ENCODE data around the gene MOGAT1.
"Not testable (repeated sequence)": the region's sequence is repeated elsewhere in the genome, so short reads cannot be mapped to it uniquely, and the experiment has no call there.

MOGAT1 gene

GRCh38 chr2:222670191-222671038, 1.0 kb upstream of the MOGAT1 start:
- DNase-seq (ENCODE audit: low read depth): no peak

GRCh38 chr2:222672068-222672401, 577 bp downstream of the MOGAT1 start:
- no peak for DNase-seq (ENCODE audit: low read depth)

GRCh38 chr2:222673273-222673672, 1.8 kb downstream of the MOGAT1 start:
- DNase-seq (ENCODE audit: low read depth): no peak

GRCh38 chr2:222673883-222674282, 2.4 kb downstream of the MOGAT1 start:
- no peak for DNase-seq (ENCODE audit: low read depth)

- no peak for DNase-seq (ENCODE audit: low read depth)
Measured at GRCh38 chr2:222677981-222678380, 6.5 kb downstream of the MOGAT1 start.

- no peak for DNase-seq (ENCODE audit: low read depth)
Measured at GRCh38 chr2:222683805-222684204, 12.3 kb downstream of the MOGAT1 start.

GRCh38 chr2:222686086-222686750, 14.8 kb downstream of the MOGAT1 start:
- DNase-seq (ENCODE audit: low read depth): no peak

- DNase-seq (ENCODE audit: low read depth): no peak
Measured at GRCh38 chr2:222688917-222689316, 17.5 kb downstream of the MOGAT1 start.

- no peak for DNase-seq (ENCODE audit: low read depth)
Measured at GRCh38 chr2:222689322-222689721, 17.9 kb downstream of the MOGAT1 start.

- DNase-seq (ENCODE audit: low read depth): peak; percentile 37
Measured at GRCh38 chr2:222690564-222691200, 19.2 kb downstream of the MOGAT1 start.

GRCh38 chr2:222693413-222693812, 22.0 kb downstream of the MOGAT1 start:
- not testable (repeated sequence) for DNase-seq (ENCODE audit: low read depth)

GRCh38 chr2:222693837-222694236, 22.4 kb downstream of the MOGAT1 start:
- no peak for DNase-seq (ENCODE audit: low read depth)

- no peak for DNase-seq (ENCODE audit: low read depth)
Measured at GRCh38 chr2:222698276-222698675, 26.8 kb downstream of the MOGAT1 start.

- no peak for DNase-seq (ENCODE audit: low read depth)
Measured at GRCh38 chr2:222701233-222701632, 29.8 kb downstream of the MOGAT1 start.

- DNase-seq (ENCODE audit: low read depth): no peak
Measured at GRCh38 chr2:222701721-222702131, 30.3 kb downstream of the MOGAT1 start.

- DNase-seq (ENCODE audit: low read depth): no peak
Measured at GRCh38 chr2:222703091-222703490, 31.6 kb downstream of the MOGAT1 start.

- no peak for DNase-seq (ENCODE audit: low read depth)
Measured at GRCh38 chr2:222703886-222704285, 32.4 kb downstream of the MOGAT1 start.

GRCh38 chr2:222706616-222707015, 35.2 kb downstream of the MOGAT1 start:
- DNase-seq (ENCODE audit: low read depth): no peak

- no peak for DNase-seq (ENCODE audit: low read depth)
Measured at GRCh38 chr2:222707102-222707688, 35.7 kb downstream of the MOGAT1 start.

- no peak for DNase-seq (ENCODE audit: low read depth)
Measured at GRCh38 chr2:222707689-222708273, 36.3 kb downstream of the MOGAT1 start.

- peak; percentile 38 for DNase-seq (ENCODE audit: low read depth)
Measured at GRCh38 chr2:222708274-222708710, 36.8 kb downstream of the MOGAT1 start.

- no peak for DNase-seq (ENCODE audit: low read depth)
Measured at GRCh38 chr2:222709191-222709891, 37.9 kb downstream of the MOGAT1 start.

Data from stimulated activated CD8-positive, alpha-beta memory T cell treated with anti-CD3 and anti-CD28 coated beads, Interleukin-12 subunit alpha, Interleukin-12 subunit beta, amount 100 ng/mL, for 4 hours (primary cell).